Ishikawa (cell line): ENCODE measurements around the gene LONP2.

Experiments
- EP300 ChIP-seq: IDR thresholded peaks from 2 replicates; pipeline ENCODE4 v1.6.1; 2012; ENCODE audit warnings: borderline replicate concordance
- FOXM1 ChIP-seq: IDR thresholded peaks from 2 replicates; pipeline ENCODE4 v1.6.1; 2012; ENCODE audit warnings: low read depth, borderline replicate concordance
- RAD21 ChIP-seq: IDR thresholded peaks from 2 replicates; pipeline ENCODE4 v1.6.1; 2012; ENCODE audit warnings: low read depth
- TF ChIP-seq, protein P1 (sequence below): IDR thresholded peaks from 2 replicates; pipeline ENCODE4 v1.6.1; 2012; ENCODE audit warnings: low read depth, mild to moderate bottlenecking
- TF ChIP-seq, protein P2 (sequence below): IDR thresholded peaks from 2 replicates; pipeline ENCODE4 v1.6.1; 2012

DNA sequence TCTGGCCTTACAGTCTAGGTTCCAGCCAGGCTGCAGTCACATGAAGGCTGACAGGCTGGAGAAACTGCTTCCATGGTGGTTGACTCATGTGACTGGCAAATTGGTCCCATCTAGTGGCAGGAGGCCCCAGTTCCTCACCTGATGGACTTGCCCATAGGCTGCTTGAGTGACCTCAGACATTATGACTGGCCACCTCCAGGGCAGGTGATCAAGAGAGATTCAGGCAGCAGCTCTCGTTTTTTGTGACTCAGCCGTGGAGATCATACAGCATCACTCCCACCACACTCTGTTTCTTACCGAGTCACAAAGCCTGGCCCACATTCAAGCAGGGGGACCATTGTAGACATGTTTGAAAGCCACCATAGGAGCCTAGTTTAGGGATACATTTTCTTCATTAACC, 106.6 kb downstream of the LONP2 start:
- TF ChIP-seq, protein P1, sequence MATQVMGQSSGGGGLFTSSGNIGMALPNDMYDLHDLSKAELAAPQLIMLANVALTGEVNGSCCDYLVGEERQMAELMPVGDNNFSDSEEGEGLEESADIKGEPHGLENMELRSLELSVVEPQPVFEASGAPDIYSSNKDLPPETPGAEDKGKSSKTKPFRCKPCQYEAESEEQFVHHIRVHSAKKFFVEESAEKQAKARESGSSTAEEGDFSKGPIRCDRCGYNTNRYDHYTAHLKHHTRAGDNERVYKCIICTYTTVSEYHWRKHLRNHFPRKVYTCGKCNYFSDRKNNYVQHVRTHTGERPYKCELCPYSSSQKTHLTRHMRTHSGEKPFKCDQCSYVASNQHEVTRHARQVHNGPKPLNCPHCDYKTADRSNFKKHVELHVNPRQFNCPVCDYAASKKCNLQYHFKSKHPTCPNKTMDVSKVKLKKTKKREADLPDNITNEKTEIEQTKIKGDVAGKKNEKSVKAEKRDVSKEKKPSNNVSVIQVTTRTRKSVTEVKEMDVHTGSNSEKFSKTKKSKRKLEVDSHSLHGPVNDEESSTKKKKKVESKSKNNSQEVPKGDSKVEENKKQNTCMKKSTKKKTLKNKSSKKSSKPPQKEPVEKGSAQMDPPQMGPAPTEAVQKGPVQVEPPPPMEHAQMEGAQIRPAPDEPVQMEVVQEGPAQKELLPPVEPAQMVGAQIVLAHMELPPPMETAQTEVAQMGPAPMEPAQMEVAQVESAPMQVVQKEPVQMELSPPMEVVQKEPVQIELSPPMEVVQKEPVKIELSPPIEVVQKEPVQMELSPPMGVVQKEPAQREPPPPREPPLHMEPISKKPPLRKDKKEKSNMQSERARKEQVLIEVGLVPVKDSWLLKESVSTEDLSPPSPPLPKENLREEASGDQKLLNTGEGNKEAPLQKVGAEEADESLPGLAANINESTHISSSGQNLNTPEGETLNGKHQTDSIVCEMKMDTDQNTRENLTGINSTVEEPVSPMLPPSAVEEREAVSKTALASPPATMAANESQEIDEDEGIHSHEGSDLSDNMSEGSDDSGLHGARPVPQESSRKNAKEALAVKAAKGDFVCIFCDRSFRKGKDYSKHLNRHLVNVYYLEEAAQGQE: no peak
- TF ChIP-seq RAD21 (no peak), EP300 (no peak), FOXM1 (no peak)
- TF ChIP-seq, protein P2, sequence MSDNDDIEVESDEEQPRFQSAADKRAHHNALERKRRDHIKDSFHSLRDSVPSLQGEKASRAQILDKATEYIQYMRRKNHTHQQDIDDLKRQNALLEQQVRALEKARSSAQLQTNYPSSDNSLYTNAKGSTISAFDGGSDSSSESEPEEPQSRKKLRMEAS: no peak
